HCEC 1CT (cell line): ENCODE results near the gene HES2.
A peak's percentile ranks its signal among the peaks of the same experiment; 100 is the strongest.
"Not testable (repeated sequence)": the region's sequence is repeated elsewhere in the genome, so short reads cannot be mapped to it uniquely, and the experiment has no call there.

Experiments
- DNase-seq: peaks from one replicate; pipeline ENCODE4 v3.0.0-alpha.2; 2017

HES2 gene

GRCh38 chr1:6416295-6416656 lies 3.4 kb downstream of the HES2 start:
- no peak for DNase-seq

DNA sequence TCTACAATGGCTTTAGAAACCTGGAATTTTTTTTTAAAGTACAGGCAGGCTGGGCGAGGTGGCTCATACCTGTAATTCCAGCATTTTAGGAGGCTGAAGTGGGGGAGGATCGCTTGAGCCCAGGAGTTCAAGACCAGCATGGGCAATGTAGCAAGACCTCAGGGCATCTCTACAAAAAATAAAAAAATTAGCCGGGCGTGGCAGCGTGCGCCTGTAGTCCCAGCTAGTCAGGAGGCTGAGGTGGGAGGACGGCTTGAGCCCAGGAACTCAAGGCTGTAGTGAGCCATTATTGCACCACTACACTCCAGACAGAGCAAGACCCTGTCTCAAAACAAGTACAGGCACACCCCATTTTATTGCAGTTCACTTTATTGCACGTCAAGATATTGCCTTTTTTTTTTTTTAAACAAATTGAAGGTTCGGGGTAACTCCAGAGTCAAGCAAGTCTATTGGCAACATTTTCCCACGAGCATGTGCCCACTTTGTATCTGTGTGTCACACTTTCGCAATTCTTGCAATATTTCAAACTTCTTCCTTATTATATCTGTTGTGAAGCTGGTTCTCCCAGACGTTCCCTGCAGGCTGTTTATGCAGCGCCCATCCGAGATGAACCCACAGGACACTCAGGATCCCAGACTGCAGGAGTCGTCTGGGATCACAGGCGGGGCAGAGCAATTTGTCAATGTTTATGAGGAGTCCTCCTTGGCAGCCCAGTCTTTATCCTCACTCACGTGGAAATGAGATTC lies 4.7 kb downstream of the HES2 start:
- DNase-seq, result no peak

- peak; percentile 70 for DNase-seq
These were observed 5.3 kb downstream of the HES2 start for GRCh38 chr1:6414443-6414844.

DNA sequence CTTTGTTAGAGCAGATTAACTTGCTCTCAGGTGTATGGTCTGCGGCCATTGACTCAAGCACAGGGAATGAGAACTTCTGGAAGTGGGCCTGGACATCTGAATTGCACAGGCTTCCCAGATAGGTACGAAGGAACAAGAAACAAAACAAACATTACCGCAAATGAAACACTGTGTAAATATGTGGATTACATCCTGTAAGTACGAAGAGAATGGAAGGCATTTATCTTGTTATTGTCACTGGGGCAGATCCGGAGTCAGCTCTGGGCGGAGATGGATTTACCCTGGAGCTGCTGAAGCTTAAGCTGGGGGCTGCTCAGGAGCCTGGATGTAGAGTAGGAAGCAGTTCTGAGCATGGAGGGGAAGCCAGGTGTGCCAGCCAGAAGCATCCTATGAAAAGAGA lies 6.8 kb downstream of the HES2 start:
- no peak for DNase-seq

DNA sequence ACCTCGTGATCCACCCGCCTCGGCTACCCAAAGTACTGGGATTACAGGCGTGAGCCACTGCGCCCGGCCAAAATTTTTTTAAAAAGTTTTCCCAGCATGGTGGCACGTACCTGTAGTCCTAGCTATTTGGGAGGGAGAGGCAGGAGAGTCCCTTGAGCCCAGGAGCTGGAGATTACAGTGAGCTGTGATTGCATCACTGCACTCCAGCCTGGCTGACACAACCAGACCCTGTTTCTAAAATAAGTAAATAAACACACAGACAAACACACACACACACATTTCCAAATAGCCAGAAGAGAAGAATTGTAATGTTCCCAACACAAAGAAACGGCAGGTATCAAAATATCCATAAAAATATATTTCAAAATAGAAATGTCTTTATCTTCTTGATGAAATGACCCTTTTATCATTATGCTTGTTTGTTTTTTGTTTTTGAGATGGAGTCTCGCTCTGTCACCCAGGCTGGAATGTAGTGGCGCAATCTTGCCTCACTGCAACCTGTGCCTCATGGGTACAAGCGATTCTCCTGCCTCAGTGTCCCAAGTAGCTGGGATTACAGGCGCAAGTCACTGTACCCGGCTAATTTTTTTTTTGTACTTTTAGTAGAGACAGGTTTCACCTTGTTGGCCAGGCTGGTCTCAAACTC lies 9.3 kb downstream of the HES2 start:
- no peak for DNase-seq

GRCh38 chr1:6409733-6410132 lies 10.0 kb downstream of the HES2 start:
- DNase-seq, result no peak

DNA sequence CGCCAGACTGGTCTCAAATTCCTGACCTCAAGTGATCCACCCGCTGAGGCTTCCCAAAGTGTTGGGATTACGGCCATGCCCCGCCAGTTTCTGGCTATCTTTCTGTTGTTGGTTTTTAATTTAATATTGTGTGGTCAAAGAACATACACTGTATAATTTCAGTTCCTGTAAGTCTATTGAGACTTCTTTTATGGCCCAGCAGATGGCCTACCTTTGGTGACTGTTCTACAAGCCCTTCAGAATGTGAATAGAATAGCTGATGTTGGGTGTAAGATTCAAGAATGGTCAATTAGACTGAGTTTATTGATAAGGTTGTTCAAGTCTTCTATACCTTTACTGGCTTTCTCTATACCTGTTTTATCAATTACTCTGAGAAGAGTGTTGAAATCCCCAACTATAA lies 10.7 kb downstream of the HES2 start:
- DNase-seq, result no peak

- no peak for DNase-seq
These were observed 11.7 kb downstream of the HES2 start for GRCh38 chr1:6408023-6408422.

DNA sequence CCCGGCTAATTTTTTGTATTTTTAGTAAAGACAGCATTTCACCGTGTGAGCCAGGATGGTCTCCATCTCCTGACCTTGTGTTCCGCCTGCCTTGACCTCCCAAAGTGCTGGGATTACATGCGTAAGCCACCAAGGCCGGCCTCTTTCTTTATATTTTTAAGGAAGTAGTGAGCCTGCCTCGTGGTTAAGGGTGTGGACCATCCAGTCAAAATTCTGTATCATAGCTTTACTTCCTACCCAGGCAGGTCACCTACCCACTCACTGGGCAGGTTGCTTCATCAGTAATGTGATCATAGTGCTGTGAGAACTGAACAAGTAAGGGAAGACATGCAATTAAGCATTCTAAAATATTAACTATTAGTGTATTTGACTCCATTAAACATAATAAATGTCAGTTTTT lies 18.0 kb downstream of the HES2 start:
- DNase-seq, result no peak

DNA sequence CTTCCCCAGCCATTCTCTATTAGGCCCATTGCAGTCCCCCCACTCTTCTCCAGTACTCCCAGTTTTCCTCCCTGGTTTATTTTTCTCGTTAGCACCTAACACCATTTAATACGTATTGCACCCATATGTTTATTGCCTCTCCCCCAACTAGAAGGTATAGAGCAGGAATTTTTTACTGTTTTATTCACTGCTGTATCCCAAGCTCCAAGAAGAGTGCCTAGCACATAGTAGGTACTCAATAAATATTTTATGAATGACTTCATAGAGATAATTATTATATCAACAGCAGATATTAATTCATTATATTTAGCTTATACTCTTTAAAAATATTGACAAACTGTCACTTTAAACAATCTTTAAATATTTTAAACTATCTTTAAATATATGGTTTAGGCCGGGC lies 20.4 kb downstream of the HES2 start:
- DNase-seq, result no peak

DNA sequence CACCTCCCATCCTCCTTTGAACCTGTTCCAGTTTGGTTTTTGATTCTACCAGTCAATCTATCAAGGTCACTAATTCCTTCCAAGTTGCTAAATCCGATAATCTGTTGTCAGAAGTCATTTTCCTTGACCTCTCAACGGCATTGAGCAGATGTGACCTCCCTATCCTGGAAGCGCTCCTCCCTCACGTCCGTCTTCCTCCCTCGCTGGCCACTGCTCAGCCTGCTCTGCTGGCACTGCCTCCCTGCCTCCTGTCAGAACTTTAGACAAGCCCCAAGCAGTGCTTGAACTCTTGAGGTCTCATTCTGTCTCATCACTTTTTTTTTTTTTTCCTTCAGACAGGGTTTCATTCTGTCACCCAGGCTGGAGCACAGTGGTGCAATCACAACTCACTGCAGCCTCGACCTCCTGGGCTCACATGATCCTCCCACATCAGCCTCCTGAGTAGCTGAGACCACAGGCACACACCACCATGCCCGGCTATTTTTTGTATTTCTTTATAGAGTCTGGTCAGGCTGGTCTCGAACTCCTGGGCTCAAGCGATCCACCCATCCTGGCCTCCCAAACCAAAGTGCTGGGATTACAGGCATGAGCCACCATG lies 21.8 kb downstream of the HES2 start:
- DNase-seq, result no peak

GRCh38 chr1:6396998-6397397 lies 22.7 kb downstream of the HES2 start:
- no peak for DNase-seq

GRCh38 chr1:6395781-6396244 lies 23.9 kb downstream of the HES2 start:
- not testable (repeated sequence) for DNase-seq

GRCh38 chr1:6395130-6395529 lies 24.6 kb downstream of the HES2 start:
- not testable (repeated sequence) for DNase-seq

DNA sequence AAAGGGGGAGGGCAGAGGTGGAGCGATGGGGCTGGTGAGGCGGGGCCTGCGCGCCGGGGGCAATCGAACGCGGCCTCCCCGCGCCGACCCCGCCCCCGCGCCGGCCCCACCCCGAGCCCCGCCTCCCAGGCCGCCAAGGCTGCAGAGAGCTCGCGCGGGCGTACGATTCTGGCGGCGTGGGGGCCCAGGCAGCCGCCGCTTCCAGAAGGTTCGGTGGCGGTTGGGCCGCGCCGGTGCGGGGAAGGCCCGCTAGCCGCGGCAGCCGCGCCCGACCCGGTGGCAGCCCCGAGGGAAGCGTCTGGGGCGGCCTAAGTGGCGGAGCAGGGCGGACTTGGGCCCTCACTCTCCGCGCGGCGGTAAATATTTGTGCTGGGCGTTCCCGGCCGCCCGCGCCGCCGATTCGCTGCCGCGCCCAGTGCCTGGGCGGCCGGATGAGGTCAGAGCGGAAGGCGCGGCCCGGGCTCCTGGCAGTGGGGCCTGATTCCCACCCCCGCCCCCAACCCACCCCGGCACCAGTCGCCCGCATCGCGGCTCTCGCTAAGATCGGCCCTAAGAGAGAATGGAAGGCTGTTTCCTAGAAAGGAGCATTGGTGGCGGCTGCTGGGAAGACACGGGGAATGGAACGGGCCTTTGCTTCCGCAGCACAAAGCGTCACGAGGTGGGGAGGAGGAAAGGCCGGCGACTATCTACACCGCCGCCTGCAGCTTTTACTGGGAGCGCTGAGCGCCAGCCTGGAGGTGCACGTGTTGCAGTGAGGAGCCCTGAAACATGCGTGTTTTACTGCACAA lies 26.1 kb downstream of the HES2 start, which contains the start of gene ACOT7:
ACOT7 (minus strand) TSS at position 368 of the 788 bp plus-strand sequence. CDS start 368 bp downstream, outside the sequence.
- peak; percentile 89 for DNase-seq

GRCh38 chr1:6392809-6393399 lies 26.8 kb downstream of the HES2 start:
- DNase-seq, result no peak

- DNase-seq, result no peak
These were observed 27.5 kb downstream of the HES2 start for GRCh38 chr1:6391951-6392808.

- no peak for DNase-seq
These were observed 29.7 kb downstream of the HES2 start for GRCh38 chr1:6389971-6390370.

DNA sequence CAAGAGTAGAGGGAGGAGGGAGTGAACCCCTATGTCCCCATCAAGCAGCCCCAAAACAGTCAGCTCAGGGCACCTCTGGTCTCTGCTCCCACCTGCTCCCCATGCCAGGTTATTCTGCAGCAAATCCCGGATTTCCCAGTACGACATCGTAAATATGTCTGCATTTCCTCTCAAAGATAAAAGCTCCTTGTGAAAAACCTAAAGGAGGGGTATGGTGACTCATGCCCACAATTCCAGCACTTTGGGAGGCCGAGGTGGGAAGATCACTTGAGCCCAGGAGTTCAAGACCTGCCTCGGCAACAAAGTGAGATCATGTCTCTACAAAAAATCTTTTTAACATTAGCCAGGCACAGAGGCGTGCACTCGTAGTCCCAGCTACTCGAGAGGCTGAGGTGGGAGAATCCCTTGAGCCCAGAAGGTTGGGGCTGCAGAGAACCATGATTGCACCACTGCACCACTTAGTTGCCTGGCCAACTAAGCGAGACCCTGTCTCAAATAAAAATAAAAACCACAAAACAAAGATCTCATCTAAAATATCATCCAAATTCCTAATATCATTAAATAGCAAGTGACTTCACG lies 33.3 kb downstream of the HES2 start:
- no peak for DNase-seq

DNA sequence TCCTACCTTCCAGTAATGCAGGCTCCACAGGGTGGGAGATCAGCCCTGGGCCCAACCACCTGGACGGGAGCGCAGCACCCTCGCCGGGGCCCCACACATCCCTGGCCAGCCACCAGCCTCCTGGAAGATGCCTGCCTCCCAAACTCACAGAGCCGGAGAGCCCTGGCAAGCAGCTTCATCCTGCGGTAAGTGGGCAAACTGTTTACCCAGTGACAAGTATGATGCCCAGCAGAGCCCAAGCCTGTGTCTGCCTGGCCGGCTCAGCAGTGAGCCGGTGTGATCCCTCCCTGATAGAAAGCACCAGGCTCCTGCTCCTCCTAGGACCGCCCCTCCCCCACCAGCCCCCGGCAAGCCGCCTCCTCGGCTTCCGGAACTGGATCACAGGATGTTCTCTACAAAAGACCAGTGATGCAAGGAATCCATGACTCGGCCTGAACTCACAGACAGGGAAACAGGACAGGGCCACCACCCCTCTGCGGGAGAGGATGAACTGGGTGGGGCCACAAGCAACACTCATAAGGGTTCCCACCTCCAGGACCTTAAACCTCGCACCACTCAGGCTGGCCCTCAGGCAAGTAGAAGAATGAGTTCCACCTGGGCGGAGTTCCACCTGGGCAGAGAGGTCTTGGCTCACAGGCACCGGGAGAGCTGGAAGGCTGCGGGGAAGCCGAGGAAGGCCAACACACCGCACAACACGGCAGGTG lies 34.1 kb downstream of the HES2 start:
- peak; percentile 76 for DNase-seq

DNA sequence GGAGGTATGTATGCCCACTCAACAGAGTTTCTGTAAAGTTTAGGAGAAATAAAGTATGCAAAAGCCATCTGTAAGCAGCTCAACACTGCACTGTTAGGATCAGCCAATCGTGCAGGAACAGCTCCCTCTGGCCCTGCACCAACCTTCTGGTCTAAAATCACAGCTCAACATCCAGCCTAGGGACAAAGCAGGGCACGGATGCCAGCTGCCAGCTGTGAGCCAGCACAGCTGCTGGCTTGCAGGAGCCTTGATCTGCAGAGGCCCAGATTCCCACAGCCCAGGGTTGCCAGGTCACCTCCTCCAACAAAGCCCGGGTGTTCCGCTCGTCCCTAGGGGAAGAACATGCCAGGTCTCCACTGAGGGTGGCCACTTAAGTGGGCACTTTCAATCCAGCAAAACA lies 34.8 kb downstream of the HES2 start:
- no peak for DNase-seq
